NCI-H226 (cell line): ENCODE results near the gene PLA2G6.
A peak's percentile ranks its signal among the peaks of the same experiment; 100 is the strongest.

Experiments used
- DNase-seq: peaks from one replicate; pipeline ENCODE4 v3.0.0-alpha.2; 2015

The PLA2G6 gene

GRCh38 chr22:38214302-38215056 is 32.8 kb upstream of the PLA2G6 start:
- no peak for DNase-seq

GRCh38 chr22:38213990-38214301 is 32.3 kb upstream of the PLA2G6 start:
- DNase-seq: no peak

- DNase-seq: no peak
Observed at GRCh38 chr22:38213319-38213989, 31.8 kb upstream of the PLA2G6 start.

GRCh38 chr22:38212442-38212841 is 30.8 kb upstream of the PLA2G6 start:
- DNase-seq: no peak

GRCh38 chr22:38211556-38211955 is 29.9 kb upstream of the PLA2G6 start:
- no peak for DNase-seq

- no peak for DNase-seq
Observed at GRCh38 chr22:38208551-38208968, 26.9 kb upstream of the PLA2G6 start.

- no peak for DNase-seq
Observed at GRCh38 chr22:38207898-38208432, 26.3 kb upstream of the PLA2G6 start.

GRCh38 chr22:38205261-38206128 is 23.9 kb upstream of the PLA2G6 start:
- DNase-seq: no peak

- no peak for DNase-seq
Observed at GRCh38 chr22:38204784-38205183, 23.2 kb upstream of the PLA2G6 start.

GRCh38 chr22:38203855-38204514 is 22.4 kb upstream of the PLA2G6 start:
- DNase-seq: no peak

GRCh38 chr22:38203090-38203810 is 21.6 kb upstream of the PLA2G6 start:
- DNase-seq: peak; percentile 34

- DNase-seq: peak; percentile 42
Observed at GRCh38 chr22:38202437-38203089, 20.9 kb upstream of the PLA2G6 start.

- peak; percentile 75 for DNase-seq
Observed at GRCh38 chr22:38201711-38202436, 20.2 kb upstream of the PLA2G6 start, which contains the start of gene MAFF. Gene MAFF (plus strand): TSS chr22:38201994. CDS start chr22:38213854, 11,860 bp downstream.

GRCh38 chr22:38201371-38201710 is 19.7 kb upstream of the PLA2G6 start:
- DNase-seq: no peak

GRCh38 chr22:38199826-38200559 is 18.4 kb upstream of the PLA2G6 start:
- DNase-seq: no peak

- no peak for DNase-seq
Observed at GRCh38 chr22:38196791-38197419, 15.3 kb upstream of the PLA2G6 start.

GRCh38 chr22:38193580-38193979 is 11.9 kb upstream of the PLA2G6 start:
- DNase-seq: no peak

- no peak for DNase-seq
Observed at GRCh38 chr22:38192475-38192863, 10.8 kb upstream of the PLA2G6 start.

- no peak for DNase-seq
Observed at GRCh38 chr22:38191731-38192474, 10.3 kb upstream of the PLA2G6 start.
